RWPE2 (cell line): ENCODE data around the gene CD74.

Experiments used
- ATAC-seq: fragments of 200-7000 bp; cut with Tn5 transposase; 3 replicates; pipeline ENCODE4 v1.9.1; 2021; ENCODE audit warnings: low read depth
- DNase-seq: peaks from one replicate; pipeline ENCODE4 v3.0.0-alpha.2; 2020; ENCODE audit warnings: low spot score
- H3K27ac ChIP-seq: fragments of 450-650 bp; 2 replicates; pipeline ENCODE4 v1.5.1; 2017; ENCODE audit warnings: mild to moderate bottlenecking; ENCODE audit not compliant: poor library complexity, severe bottlenecking
- H3K27me3 ChIP-seq: fragments of 250-450 bp; sonication (Bioruptor Pico); 2 replicates; pipeline ENCODE4 v1.5.1; 2021; ENCODE audit warnings: mild to moderate bottlenecking, moderate library complexity; ENCODE audit not compliant: insufficient read depth, poor library complexity, severe bottlenecking
- H3K36me3 ChIP-seq: fragments of 250-450 bp; sonication (Bioruptor Pico); 2 replicates; pipeline ENCODE4 v1.5.1; 2020; ENCODE audit warnings: low read depth, mild to moderate bottlenecking, moderate library complexity
- H3K4me1 ChIP-seq: fragments of 250-450 bp; sonication (Bioruptor Pico); 2 replicates; pipeline ENCODE4 v1.5.1; 2021; ENCODE audit warnings: mild to moderate bottlenecking, moderate library complexity; ENCODE audit not compliant: insufficient read depth, poor library complexity, severe bottlenecking
- H3K4me3 ChIP-seq: fragments of 250-450 bp; sonication (Bioruptor Pico); 2 replicates; pipeline ENCODE4 v1.5.1; 2021; ENCODE audit warnings: mild to moderate bottlenecking, moderate library complexity; ENCODE audit not compliant: severe bottlenecking
- H3K9me3 ChIP-seq: fragments of 250-450 bp; sonication (Bioruptor Pico); 2 replicates; pipeline ENCODE4 v1.5.1; 2021; ENCODE audit warnings: mild to moderate bottlenecking, moderate library complexity; ENCODE audit not compliant: severe bottlenecking
- CTCF ChIP-seq: fragments of 450-650 bp; IDR thresholded peaks from one replicate; pipeline ENCODE4 v1.5.1; 2017; ENCODE audit warnings: mild to moderate bottlenecking, moderate library complexity; ENCODE audit not compliant: poor library complexity, severe bottlenecking

Gene CD74

GRCh38 chr5:150363185-150363584 is 49.5 kb downstream of the CD74 start:
- Histone ChIP-seq H3K27ac (no peak overlapping the region), H3K4me3 (no peak overlapping the region), H3K27me3 (no peaks in the 10 kb centered on the region), H3K4me1 (peaks cover 4% of the 10 kb centered on the region), H3K9me3 (no peaks in the 10 kb centered on the region), H3K36me3 (peaks cover 96% of the 10 kb centered on the region)
- no peak for TF ChIP-seq CTCF
- no peak for ATAC-seq
- DNase-seq, result no peak

GRCh38 chr5:150361301-150361700 is 51.4 kb downstream of the CD74 start:
- Histone ChIP-seq H3K9me3 (no peaks in the 10 kb centered on the region), H3K4me3 (no peak overlapping the region), H3K27me3 (no peaks in the 10 kb centered on the region), H3K27ac (no peak overlapping the region), H3K36me3 (peaks cover 82% of the 10 kb centered on the region), H3K4me1 (peaks cover 4% of the 10 kb centered on the region)
- ATAC-seq, result no peak
- TF ChIP-seq CTCF, result no peak
- no peak for DNase-seq

- H3K4me1 ChIP-seq, result peaks cover 4% of the 10 kb centered on the region
- H3K36me3 ChIP-seq, result peaks cover 53% of the 10 kb centered on the region
- TF ChIP-seq CTCF, result no peak
- ATAC-seq, result no peak; the same call in 2 of the 3 replicates
- no peaks in the 10 kb centered on the region for H3K27me3 ChIP-seq
- H3K27ac ChIP-seq, result peak overlapping the region; percentile 65
- H3K4me3 ChIP-seq, result peak overlapping the region; percentile 93
- H3K9me3 ChIP-seq, result no peaks in the 10 kb centered on the region
- DNase-seq, result no peak
These were observed 54.2 kb downstream of the CD74 start for GRCh38 chr5:150358261-150359095.

GRCh38 chr5:150357326-150358260 is 55.1 kb downstream of the CD74 start, which contains the start of gene TCOF1:
Gene TCOF1, plus strand, starts transcription at chr5:150357697. Its CDS starts 50 bp downstream, at chr5:150357747.
- Histone ChIP-seq H3K27me3 (no peaks in the 10 kb centered on the region), H3K27ac (peak within 1 kb of the TSS; percentile 65), H3K4me3 (peak within 1 kb of the TSS; percentile 93), H3K36me3 (peaks cover 45% of the 10 kb centered on the region), H3K4me1 (peaks cover 4% of the 10 kb centered on the region), H3K9me3 (no peaks in the 10 kb centered on the region)
- ATAC-seq (peak; percentile 91), DNase-seq (peak; percentile 98)
- TF ChIP-seq CTCF, result no peak
